HG03342 (cell line): ENCODE data around the gene CAVIN3.
"Not testable (repeated sequence)": the region's sequence is repeated elsewhere in the genome, so short reads cannot be mapped to it uniquely, and the experiment has no call there.

Experiments
- ATAC-seq: cut with Tn5 transposase; IDR thresholded peaks from one replicate; pipeline ENCODE4 v1.9.1; 2021; ENCODE audit warnings: mild to moderate bottlenecking, moderate library complexity; ENCODE audit not compliant: unreplicated experiment

CAVIN3 gene

GRCh38 chr11:6326985-6327384 is 6.7 kb upstream of the CAVIN3 start:
- ATAC-seq = no peak

GRCh38 chr11:6326303-6326702 is 6.0 kb upstream of the CAVIN3 start:
- no peak for ATAC-seq

DNA sequence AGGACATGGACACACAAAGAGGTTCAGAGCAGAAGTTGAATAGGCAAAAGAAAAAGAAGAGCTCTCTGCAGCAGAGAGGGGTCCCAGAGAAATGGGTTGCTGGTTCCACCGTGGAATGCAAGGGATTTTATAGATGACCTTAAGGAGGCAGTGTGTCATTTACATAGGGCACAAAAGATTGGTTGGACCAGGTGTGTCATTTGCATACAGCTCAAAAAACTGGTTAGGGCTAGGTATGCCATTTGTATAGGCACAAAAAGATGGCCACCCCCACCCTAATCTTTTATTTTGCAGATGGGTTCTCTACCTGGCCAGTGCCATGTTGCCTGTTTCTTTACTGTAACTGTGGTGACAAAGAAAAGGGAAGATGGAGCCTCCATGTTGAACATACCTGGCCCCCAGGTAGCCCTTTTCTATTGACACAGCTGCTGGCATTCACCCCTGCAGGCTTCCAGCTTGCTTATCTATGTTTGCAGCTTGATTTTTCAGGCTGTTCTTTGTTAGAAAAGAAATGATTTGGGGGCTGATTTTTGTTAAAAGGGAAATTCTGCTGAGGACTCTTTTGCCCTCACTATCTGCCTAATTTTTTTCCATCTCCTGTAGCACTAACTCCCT is 3.1 kb upstream of the CAVIN3 start:
- no peak for ATAC-seq

- no peak for ATAC-seq
These were observed 1.7 kb upstream of the CAVIN3 start for GRCh38 chr11:6321961-6322362.

GRCh38 chr11:6321356-6321755 is 1.1 kb upstream of the CAVIN3 start:
- ATAC-seq = no peak

GRCh38 chr11:6319704-6320410 is 444 bp downstream of the CAVIN3 start:
- ATAC-seq = peak; percentile 42

DNA sequence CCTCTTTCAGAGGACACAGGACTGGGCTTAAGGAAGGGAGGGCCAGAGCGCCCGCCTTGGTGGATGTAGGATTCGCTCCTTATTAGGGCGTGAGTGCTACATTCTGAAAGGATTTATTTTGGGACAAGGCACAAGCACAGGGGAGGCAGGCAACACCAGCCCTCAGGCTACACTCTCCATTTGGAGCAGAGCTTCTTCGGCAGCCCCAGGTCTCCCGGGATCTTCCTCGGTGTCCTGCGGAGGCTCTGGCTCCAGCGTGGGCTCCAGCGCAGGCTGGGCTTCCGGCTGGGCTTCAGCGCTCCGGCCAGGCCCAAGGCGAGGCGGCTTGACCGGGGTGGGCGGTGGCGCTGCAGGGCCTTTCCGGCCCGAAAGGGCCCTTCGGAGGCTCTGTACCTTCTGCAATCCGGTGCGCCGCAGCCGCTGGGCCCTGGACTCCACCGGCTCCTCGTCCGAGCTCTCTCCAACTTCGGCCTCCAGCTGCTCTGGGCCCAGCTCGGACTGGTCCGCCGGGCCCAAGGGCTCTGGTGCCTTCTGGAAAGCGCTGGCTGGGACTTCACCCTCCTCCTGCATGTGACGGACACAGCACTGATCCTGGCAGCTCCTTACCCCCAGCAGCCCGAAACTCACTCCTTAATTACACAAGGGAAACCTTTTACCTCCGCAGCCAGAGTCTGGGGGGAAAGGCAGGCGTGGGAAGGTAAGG is 1.1 kb downstream of the CAVIN3 start:
- ATAC-seq = no peak

- no peak for ATAC-seq
These were observed 2.1 kb downstream of the CAVIN3 start for GRCh38 chr11:6318204-6318603.

- ATAC-seq = peak; percentile 74
These were observed 4.4 kb downstream of the CAVIN3 start for GRCh38 chr11:6315811-6316425.

GRCh38 chr11:6312106-6312505 is 8.2 kb downstream of the CAVIN3 start:
- ATAC-seq = no peak

DNA sequence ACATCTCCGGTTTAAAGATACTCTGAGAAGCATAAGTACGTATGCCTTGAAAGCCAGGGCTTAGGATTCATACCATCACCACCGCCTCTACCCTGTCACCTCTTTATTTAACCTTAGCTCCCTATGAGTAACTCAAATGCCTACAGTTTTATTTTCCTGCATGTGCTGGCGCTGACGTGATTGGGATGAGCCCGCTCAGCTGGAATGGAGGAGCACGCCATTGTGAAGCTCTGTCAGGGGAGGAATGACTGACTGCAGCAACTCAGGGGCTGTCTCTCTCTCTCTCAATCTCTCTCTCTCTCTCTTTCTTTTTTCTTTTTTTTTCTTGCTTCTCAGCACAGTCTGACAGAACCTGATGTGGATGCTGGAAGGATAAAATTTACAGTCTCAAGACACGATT is 12.4 kb downstream of the CAVIN3 start:
- ATAC-seq = no peak

- ATAC-seq = no peak
These were observed 15.0 kb downstream of the CAVIN3 start for GRCh38 chr11:6305297-6305696.

DNA sequence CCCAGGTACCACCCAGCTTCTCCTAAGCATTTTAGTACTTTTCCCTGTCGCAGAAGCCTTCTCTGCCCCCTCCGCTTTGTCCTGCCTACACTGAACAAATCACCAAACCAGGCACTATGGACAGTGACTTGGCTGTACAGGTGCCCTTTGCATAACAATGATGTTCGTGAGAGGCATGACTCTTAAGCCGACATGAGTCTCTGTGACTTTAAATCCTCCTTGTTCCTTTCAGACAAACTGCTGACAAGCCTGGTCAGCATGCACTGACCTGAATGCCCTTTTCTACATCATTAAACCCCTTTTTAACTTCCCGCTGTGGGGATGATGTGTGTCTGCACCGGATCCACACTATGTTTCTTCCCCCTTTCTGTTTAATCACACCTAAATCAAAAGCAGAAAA is 16.6 kb downstream of the CAVIN3 start:
- ATAC-seq = no peak

- no peak for ATAC-seq
These were observed 19.2 kb downstream of the CAVIN3 start for GRCh38 chr11:6301096-6301495.

DNA sequence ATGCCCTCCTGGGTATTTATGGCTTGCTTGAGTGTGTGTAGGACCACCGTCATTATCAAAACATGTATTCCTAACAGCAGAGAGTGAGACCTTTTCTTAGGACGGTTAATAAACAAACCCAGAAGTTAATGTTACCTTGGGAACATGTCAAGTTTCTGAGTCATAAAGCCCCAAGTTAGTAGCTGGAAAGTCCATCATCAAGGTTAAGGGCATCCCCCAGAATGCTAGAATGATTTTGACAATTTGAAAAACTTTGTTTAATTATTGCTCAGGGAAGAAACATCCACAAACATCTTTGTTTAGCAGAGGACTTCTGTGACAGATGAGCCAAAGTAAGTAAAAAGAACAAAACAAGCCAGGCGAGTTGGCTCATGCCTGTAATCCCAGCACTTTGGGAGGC is 20.0 kb downstream of the CAVIN3 start:
- ATAC-seq = no peak

DNA sequence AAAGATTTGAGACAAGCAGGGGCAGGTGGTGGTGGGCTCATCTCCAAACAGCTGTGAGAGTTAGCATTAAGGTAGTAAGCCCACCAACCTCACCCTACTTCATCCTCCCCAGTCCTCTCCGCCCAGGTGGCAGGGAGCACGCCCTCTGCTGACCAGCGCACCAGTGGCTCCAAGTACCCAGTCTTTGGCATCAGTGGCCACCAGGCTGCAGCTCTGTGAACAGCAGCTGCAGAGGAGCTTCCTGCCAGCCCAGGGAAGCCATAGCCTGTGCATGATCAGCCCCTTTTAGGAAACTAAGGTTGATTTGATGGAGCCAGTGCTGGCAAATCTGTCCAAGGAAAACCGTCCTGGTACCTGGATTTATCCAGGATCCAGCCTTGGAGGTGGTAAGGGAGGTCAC is 21.7 kb downstream of the CAVIN3 start:
- no peak for ATAC-seq

GRCh38 chr11:6297831-6298230 is 22.5 kb downstream of the CAVIN3 start:
- no peak for ATAC-seq

GRCh38 chr11:6285019-6285418 is 35.3 kb downstream of the CAVIN3 start:
- no peak for ATAC-seq

DNA sequence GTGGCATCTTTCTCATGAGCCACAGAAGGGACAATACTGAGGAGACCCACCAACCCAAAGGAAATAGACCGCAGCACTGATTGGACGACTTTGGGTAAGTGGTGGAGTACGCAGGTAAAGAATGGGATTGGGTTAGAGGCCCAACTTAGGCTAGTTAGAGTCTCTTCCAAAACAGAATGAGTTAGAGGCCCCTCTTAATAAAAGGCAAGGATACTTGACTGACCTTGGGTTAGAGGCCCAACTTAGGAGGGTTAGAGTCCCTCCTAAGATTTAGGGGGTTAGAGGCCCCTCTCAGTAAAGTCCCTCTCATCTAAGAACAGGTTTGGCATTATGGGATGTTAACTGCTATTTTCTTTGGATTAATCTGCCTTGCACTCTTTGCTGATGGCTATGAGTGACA is 36.1 kb downstream of the CAVIN3 start:
- no peak for ATAC-seq

- ATAC-seq = no peak
These were observed 36.8 kb downstream of the CAVIN3 start for GRCh38 chr11:6283453-6284023.

DNA sequence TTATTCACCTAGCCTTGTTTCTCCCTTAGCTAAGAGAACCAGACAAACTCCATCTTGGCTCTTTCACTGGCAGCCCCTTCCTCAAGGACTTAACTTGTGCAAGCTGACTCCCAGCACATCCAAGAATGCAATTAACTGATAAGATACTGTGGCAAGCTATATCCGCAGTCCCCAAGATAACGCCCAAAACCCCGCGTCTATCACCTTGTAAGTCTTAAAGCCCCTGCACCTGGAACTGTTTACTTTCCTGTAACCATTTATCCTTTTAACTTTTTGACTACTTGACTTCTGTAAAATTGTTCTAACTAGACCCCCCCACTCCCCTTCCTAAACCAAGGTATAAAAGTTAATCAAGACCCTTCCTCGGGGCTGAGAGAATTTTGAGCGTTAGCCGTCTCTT is 39.5 kb downstream of the CAVIN3 start:
- ATAC-seq = not testable (repeated sequence)
